ENCODE data around the gene LCN10. TPM values are rescaled to one million over a fixed set of nuclear protein-coding genes. Genes with fewer than 3 reads are reported as not detected.

The LCN10 gene
- total RNA-seq, 1 experiment from 2014 or later = 1.5 TPM

- Histone ChIP-seq H3K14ac (ENCODE audit: insufficient read depth, low read length) (no peak overlapping the region), H4K8ac (replicated peaks; ENCODE audit: insufficient read length, low read depth, low read length) (no peak overlapping the region), H4K91ac (ENCODE audit: insufficient read length, low read depth, low read length) (no peak overlapping the region), H3K23ac (ENCODE audit: insufficient read length, low read depth, low read length) (no peak overlapping the region), H2AFZ (ENCODE audit: low read length) (no peak overlapping the region), H3K4ac (ENCODE audit: low read depth, low read length) (no peak overlapping the region), H3K27ac (ENCODE audit: insufficient read length, low read depth, low read length) (no peak overlapping the region), H2AK5ac (ENCODE audit: insufficient read length, low read length) (no peak overlapping the region), H3K79me2 (ENCODE audit: insufficient read depth, low read length) (peaks cover 11% of the 10 kb centered on the region; the same call in 1 of the 2 replicates), H3T11ph (ENCODE audit: low read length) (no peak overlapping the region), H4K20me1 (ENCODE audit: control insufficient read depth, insufficient read depth, insufficient read length) (no peaks in the 10 kb centered on the region), H2BK12ac (ENCODE audit: insufficient read length, low read depth, low read length) (no peak overlapping the region), H3K9me3 (ENCODE audit: control insufficient read depth, low read depth, low read length) (no peaks in the 10 kb centered on the region), H3K27me3 (ENCODE audit: insufficient read depth, low read length) (no peaks in the 10 kb centered on the region), H2BK5ac (ENCODE audit: insufficient read length, low read length) (no peak overlapping the region), H3K9ac (ENCODE audit: extremely low read depth, insufficient read length, low read length) (no peak overlapping the region), H3K18ac (ENCODE audit: insufficient read length, low read depth, low read length) (no peak overlapping the region), H2BK15ac (ENCODE audit: low read depth, low read length) (no peak overlapping the region), H2BK20ac (ENCODE audit: low read depth, low read length, poor library complexity, severe bottlenecking) (no peak overlapping the region), H4K5ac (ENCODE audit: insufficient read length, low read depth, low read length) (no peak overlapping the region), H3K4me1 (ENCODE audit: insufficient read depth, low read length) (no peaks in the 10 kb centered on the region), H3K4me2 (ENCODE audit: insufficient read depth, insufficient read length, low read length) (no peak overlapping the region), H3K56ac (ENCODE audit: insufficient read length, low read depth, low read length) (no peak overlapping the region), H3K23me2 (ENCODE audit: insufficient read length, low read depth, low read length, poor library complexity, severe bottlenecking) (peaks cover 10% of the 10 kb centered on the region), H2BK120ac (ENCODE audit: low read depth, low read length, poor library complexity, severe bottlenecking) (no peak overlapping the region), H3K79me1 (ENCODE audit: insufficient read depth, low read depth, low read length, poor library complexity, severe bottlenecking) (peaks cover 6% of the 10 kb centered on the region)
- no peak for TF ChIP-seq CTCF (conservative IDR thresholded peaks at IDR 0.05)
- peaks cover 10 to 24% of the 10 kb centered on the region in 2 experiments for H3K4me1 Mint-ChIP-seq
- H3K9me3 Mint-ChIP-seq = no peaks in the 10 kb centered on the region
- no CpG with 5 or more reads among the region's 8 CpGs for WGBS (ENCODE audit: extremely low coverage, insufficient read length, low lambda C conversion rate)
- H3K27me3 Mint-ChIP-seq (ENCODE audit: low read depth) = peaks cover 15% of the 10 kb centered on the region
- H3K27ac Mint-ChIP-seq = no peak overlapping the region; a peak in 1 of 7 replicates
- peaks cover 18 to 26% (median 19%) of the 10 kb centered on the region in 3 experiments for H3K36me3 Mint-ChIP-seq (ENCODE audit: insufficient read depth in 1 of 3, low read depth in 3 of 3)
- H3K4me3 Mint-ChIP-seq = peak overlapping the region; percentile 35 to 78; a peak in 4 of 5 replicates
- DNase-seq = no peak
These were observed 12.8 kb downstream of the LCN10 start for GRCh38 chr9:136729926-136730325.
